ENCODE data around the gene DMTF1. TPM values are rescaled to one million over a fixed set of nuclear protein-coding genes. Genes with fewer than 3 reads are reported as not detected.

DMTF1 gene
- total RNA-seq, 1 experiment from 2014 or later: 56.3 TPM

GRCh38 chr7:87171282-87171934, 19.2 kb downstream of the DMTF1 start:
- ATAC-seq (no peak), DNase-seq (ENCODE audit: low read depth, low spot score) (no peak)
- Histone ChIP-seq H3K4me1 (ENCODE audit: control insufficient read depth in 1 of 2, insufficient read depth in 2 of 2, low read length in 2 of 2) (no peaks in the 10 kb centered on the region), H3K9ac (ENCODE audit: low read length) (no peak overlapping the region), H2AFZ (ENCODE audit: low read depth, low read length, poor library complexity, severe bottlenecking) (no peak overlapping the region), H3K4me2 (ENCODE audit: low read length) (no peak overlapping the region), H3K79me2 (ENCODE audit: insufficient read depth, low read length) (no peaks in the 10 kb centered on the region), H3K36me3 (ENCODE audit: control insufficient read depth in 1 of 2, insufficient read depth in 2 of 2, low read length in 2 of 2) (peaks cover 54 to 77% of the 10 kb centered on the region in 2 experiments), H4K20me1 (ENCODE audit: insufficient read depth) (no peaks in the 10 kb centered on the region), H3K27ac (ENCODE audit: low read depth, low read length) (no peak overlapping the region), H3K9me3 (ENCODE audit: control insufficient read depth in 1 of 2, insufficient read depth in 1 of 2, low read depth in 1 of 2, low read length in 2 of 2) (no peaks in the 10 kb centered on the region), H3K27me3 (ENCODE audit: insufficient read depth, low read length) (no peaks in the 10 kb centered on the region), H3K4me3 (replicated peaks in 1 of 2; ENCODE audit: low read depth in 1 of 2, low read length in 2 of 2) (no peak overlapping the region), H3K9me2 (ENCODE audit: insufficient read depth) (no peaks in the 10 kb centered on the region)
- POLR2A ChIA-PET: no interaction called here
- CTCF ChIA-PET: no interaction called here
- no peak for TF ChIP-seq POLR2AphosphoS5 (IDR thresholded peaks at IDR 0.05; ENCODE audit: low read depth, low read length)
- TF ChIP-seq ZFX (IDR thresholded peaks at IDR 0.05): no peak
- TF ChIP-seq POLR2A (IDR thresholded peaks at IDR 0.05; ENCODE audit: borderline replicate concordance, extremely low read depth, insufficient read depth, insufficient read length): no peak
- TF ChIP-seq CBX3 (IDR thresholded peaks at IDR 0.05; ENCODE audit: low read depth): no peak
- no peak for TF ChIP-seq ZNF274 (IDR thresholded peaks at IDR 0.05; ENCODE audit: low read depth, low read length)
- TF ChIP-seq CEBPB (IDR thresholded peaks at IDR 0.05; ENCODE audit: low read depth): no peak
- no peak for TF ChIP-seq SRF (IDR thresholded peaks at IDR 0.05; ENCODE audit: low read depth)
- TF ChIP-seq JUND (IDR thresholded peaks at IDR 0.05): no peak
- TF ChIP-seq ZBTB33 (IDR thresholded peaks at IDR 0.05; ENCODE audit: extremely low read depth, insufficient replicate concordance, low read length): no peak
- TF ChIP-seq EGR1 (IDR thresholded peaks at IDR 0.05; ENCODE audit: low read depth): no peak
- TF ChIP-seq TCF7L2 (IDR thresholded peaks at IDR 0.05; ENCODE audit: borderline replicate concordance, extremely low read depth, insufficient read depth, insufficient read length): no peak
- no peak for TF ChIP-seq SIN3A (IDR thresholded peaks at IDR 0.05; ENCODE audit: low read depth)
- no peak for TF ChIP-seq ATF3 (IDR thresholded peaks at IDR 0.05)
- TF ChIP-seq FOSL1 (IDR thresholded peaks at IDR 0.05; ENCODE audit: low read depth): no peak
- no peak for TF ChIP-seq MAX (IDR thresholded peaks at IDR 0.05)
- no peak for TF ChIP-seq ELF1 (IDR thresholded peaks at IDR 0.05; ENCODE audit: borderline replicate concordance, low read depth)
- no peak for TF ChIP-seq RAD21 (IDR thresholded peaks at IDR 0.05; ENCODE audit: low read depth)
- no peak for TF ChIP-seq YY1 (IDR thresholded peaks at IDR 0.05; ENCODE audit: extremely low read depth, insufficient replicate concordance, low read depth, low read length)
- intact Hi-C loops (cut with micrococcal nuclease): no loop called here
- no TSS peak for BruUV-seq (replicated peaks)
- RAD21 ChIA-PET (ENCODE audit: low non-redundant PET in 1 of 2, low total read pairs in 2 of 2, uncharacterized antibody in 2 of 2, unreplicated experiment in 2 of 2): no interaction called here
